Heart right ventricle (tissue), 16 donors: Measurements from ENCODE around the gene SLC28A3. TPM values are rescaled to one million over a fixed set of nuclear protein-coding genes. Genes with fewer than 3 reads are reported as not detected.

Experiments
- ATAC-seq, 8 donors: fragments of 200-7000 bp; cut with Tn5 transposase; one replicate each; pipeline ENCODE4 v1.9.1; 2020; ENCODE audit warnings: mild to moderate bottlenecking in 8 of 8, moderate library complexity in 8 of 8, moderate number of reproducible peaks in 1 of 8
- DNase-seq, 2 donors: peaks; one replicate each; pipeline ENCODE4 v3.0.0-alpha.2; 2020
- H3K27ac ChIP-seq, 10 donors: fragments of 200-600 bp; sonication (generic) in 2 of 10; one replicate each; pipeline versions ENCODE4 v1.5.0 to v1.8.0; 2020 to 2022; ENCODE audit warnings: mild to moderate bottlenecking in 3 of 10
- H3K27me3 ChIP-seq, 7 donors: fragments of 200-600 bp; one replicate each; pipeline ENCODE4 v1.8.0; 2021 to 2022; ENCODE audit warnings: mild to moderate bottlenecking in 2 of 7
- H3K36me3 ChIP-seq, 9 donors: fragments of 200-600 bp; sonication (generic) in 1 of 9; one replicate each; pipeline versions ENCODE4 v1.5.0 to v1.8.0; 2020 to 2022; ENCODE audit warnings: mild to moderate bottlenecking in 2 of 9
- H3K4me1 ChIP-seq, 9 donors: fragments of 200-600 bp; sonication (generic) in 1 of 9; one replicate each; pipeline versions ENCODE4 v1.5.0 to v1.8.0; 2020 to 2022; ENCODE audit warnings: mild to moderate bottlenecking in 4 of 9
- H3K4me3 ChIP-seq, 10 donors: fragments of 200-600 bp; sonication (generic) in 2 of 10; one replicate each; pipeline versions ENCODE4 v1.5.0 to v1.8.0; 2020 to 2022; ENCODE audit warnings: mild to moderate bottlenecking in 7 of 10, moderate library complexity in 2 of 10
- H3K9me3 ChIP-seq, 11 donors: fragments of 200-600 bp in 10 of 11; sonication (generic) in 2 of 11; one replicate each; pipeline versions ENCODE4 v1.5.0 to v1.8.0; 2013 to 2022; ENCODE audit warnings: mild to moderate bottlenecking in 2 of 11, control low read depth in 1 of 11, moderate library complexity in 1 of 11
- WGBS, 2 donors: extraction: QIAGEN DNeasy Blood & Tissue Kit; methylation state at CpG; one replicate each; pipeline ENCODE4 v1.1.7; 2013; ENCODE audit warnings: inconsistent platforms in 1 of 2; 5-methylcytosine and 5-hydroxymethylcytosine counted together
- intact Hi-C, 10 donors: fragments of 100-400 bp; cut with DNase I; formaldehyde crosslinking; loops; one replicate each; pipeline versions ENCODE4 v1.11.1 to v1.14.2; 2022
- polyA plus RNA-seq, 2 donors: library from polyadenylated mRNA; stranded (reverse); fragments of 200-250 nt; gene quantifications; one replicate each; pipeline ENCODE4 v1.2.3, GENCODE V29; 2013
- total RNA-seq, 10 donors: library from RNA; stranded (reverse); fragmentation: NEBNext Ultra II Directional in 3 of 10; extraction: Animal tissue kit (Norgen Biotek cat#: 25700) in 3 of 10; gene quantifications; one replicate each; pipeline versions ENCODE4 v1.2.1 to v1.2.4, GENCODE V29; 2021 to 2023
- TF ChIP-seq, protein P1 (sequence below), 9 donors: fragments of 200-600 bp; sonication (generic) in 2 of 9; IDR thresholded peaks; one replicate each; pipeline versions ENCODE4 v1.5.0 to v1.8.0; 2021 to 2022; ENCODE audit warnings: antibody characterized with exemption in 9 of 9, mild to moderate bottlenecking in 5 of 9, moderate library complexity in 1 of 9
- donor health status: Arrhythmogenic right ventricular cardiomyopathy.
- donor health status: ischemic (EF 13 %, LVEDD 7.1; RV severe dilation, severe dysfunction).
- donor health status: healthy with polysubstance abuse.
- donor health status: DM: no; HTN: yes; CAD: no.
- donor health status: DM: no; HTN: no; CAD: no.
- donor health status: ischemic (EF 25% LVEDD 6.9; RV normal size, moderate dysfunction).
- donor health status: ischemic (EF 25% LVEDD 5.7; RV mildly dilated, moderate dysfunction).
- donor health status: healthy.
- donor health status: DM: yes; HTN: yes; CAD: no.
- donor health status: Ischemic cardiomyopathy.
- donor health status: ischemic (EF 35%, LVEDD 5.7; RV mildly dilated, moderate dysfunction).
- donor health status: nonischemic (EF 11% LVEDD 7.7; RV severe dilation, severe dysfunction).
- donor health status: DM: yes; HTN: yes; CAD: no.
- donor health status: PGD.
- donor health status: ischemic (EF 29% LVEDD 5.4; RV normal size, mild dysfunction).
- donor health status: nonischemic (EF 23%, LVEDD 6.1; RV moderate dilation, normal function).

The SLC28A3 gene
- total and polyA plus RNA-seq, 12 donors = 0.01 to 0.65 (median 0.18) TPM; not detected in 1

DNA sequence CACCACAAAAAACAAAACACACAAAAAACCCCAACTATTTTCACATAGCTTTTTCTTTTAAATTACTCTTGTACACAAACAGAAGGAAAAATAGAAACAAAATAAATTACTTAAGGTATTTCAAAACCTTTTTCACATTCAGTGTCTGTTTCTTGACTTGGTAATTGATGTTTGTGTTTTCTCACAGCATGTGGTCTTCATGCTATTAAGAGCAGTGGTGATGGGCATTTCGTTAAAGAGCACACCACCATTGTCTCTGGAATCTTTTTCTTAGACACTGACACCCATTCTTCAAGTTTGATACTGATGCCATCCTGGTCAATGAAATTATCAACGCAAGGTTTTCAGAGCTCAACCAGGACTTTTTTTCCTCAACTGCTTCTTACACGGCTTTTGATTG, 63.8 kb downstream of the SLC28A3 start:
- Histone ChIP-seq H3K27ac (no peak overlapping the region), H3K4me1 (no peaks in the 10 kb centered on the region), H3K27me3 (peaks cover 0 to 12% (median 6%) of the 10 kb centered on the region in 7 donors), H3K4me3 (no peak overlapping the region), H3K9me3 (no peaks in the 10 kb centered on the region), H3K36me3 (no peaks in the 10 kb centered on the region)
- 91 to 92% methylated on average over 3 of the region's 3 CpGs for WGBS, 2 donors
- intact Hi-C loops = no loop called here
- DNase-seq (no peak), ATAC-seq (no peak)
- TF ChIP-seq, protein P1, sequence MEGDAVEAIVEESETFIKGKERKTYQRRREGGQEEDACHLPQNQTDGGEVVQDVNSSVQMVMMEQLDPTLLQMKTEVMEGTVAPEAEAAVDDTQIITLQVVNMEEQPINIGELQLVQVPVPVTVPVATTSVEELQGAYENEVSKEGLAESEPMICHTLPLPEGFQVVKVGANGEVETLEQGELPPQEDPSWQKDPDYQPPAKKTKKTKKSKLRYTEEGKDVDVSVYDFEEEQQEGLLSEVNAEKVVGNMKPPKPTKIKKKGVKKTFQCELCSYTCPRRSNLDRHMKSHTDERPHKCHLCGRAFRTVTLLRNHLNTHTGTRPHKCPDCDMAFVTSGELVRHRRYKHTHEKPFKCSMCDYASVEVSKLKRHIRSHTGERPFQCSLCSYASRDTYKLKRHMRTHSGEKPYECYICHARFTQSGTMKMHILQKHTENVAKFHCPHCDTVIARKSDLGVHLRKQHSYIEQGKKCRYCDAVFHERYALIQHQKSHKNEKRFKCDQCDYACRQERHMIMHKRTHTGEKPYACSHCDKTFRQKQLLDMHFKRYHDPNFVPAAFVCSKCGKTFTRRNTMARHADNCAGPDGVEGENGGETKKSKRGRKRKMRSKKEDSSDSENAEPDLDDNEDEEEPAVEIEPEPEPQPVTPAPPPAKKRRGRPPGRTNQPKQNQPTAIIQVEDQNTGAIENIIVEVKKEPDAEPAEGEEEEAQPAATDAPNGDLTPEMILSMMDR (IDR thresholded peaks at IDR 0.05) = no peak

- ATAC-seq = peak in 1 of 8 donors; percentile 31
- peak overlapping the region in 8 of 10 donors; percentile 8 to 48 (median 30) for H3K4me3 ChIP-seq
- WGBS, 2 donors = 63 to 70% methylated on average over 19 of the region's 19 CpGs
- peaks cover 0 to 21% (median 7%) of the 10 kb centered on the region in 7 donors for H3K27me3 ChIP-seq
- peak overlapping the region in 1 of 10 donors; percentile 39 for H3K27ac ChIP-seq
- peaks cover 0 to 8% (median 0%) of the 10 kb centered on the region in 9 donors for H3K4me1 ChIP-seq
- intact Hi-C loops = no loop called here
- H3K9me3 ChIP-seq = no peaks in the 10 kb centered on the region
- TF ChIP-seq, protein P1 (IDR thresholded peaks at IDR 0.05) = no peak
- no peaks in the 10 kb centered on the region for H3K36me3 ChIP-seq
- DNase-seq = no peak
Observed at GRCh38 chr9:84271921-84272556, 68.5 kb downstream of the SLC28A3 start.

- Histone ChIP-seq H3K4me1 (peaks cover 0 to 8% (median 0%) of the 10 kb centered on the region in 9 donors), H3K4me3 (peak overlapping the region in 8 of 10 donors; percentile 8 to 48 (median 30)), H3K36me3 (no peaks in the 10 kb centered on the region), H3K27ac (peak overlapping the region in 1 of 10 donors; percentile 39), H3K9me3 (no peaks in the 10 kb centered on the region), H3K27me3 (peaks cover 0 to 21% (median 7%) of the 10 kb centered on the region in 7 donors)
- intact Hi-C loops = no loop called here
- peak in 5 of 8 donors; percentile 52 to 96 (median 62) for ATAC-seq
- TF ChIP-seq, protein P1 (IDR thresholded peaks at IDR 0.05) = no peak
- DNase-seq = peak; percentile 16 to 22
- WGBS, 2 donors = 19 to 25% methylated on average over 17 of the region's 17 CpGs
Observed at GRCh38 chr9:84271531-84271900, 69.0 kb downstream of the SLC28A3 start.

DNA sequence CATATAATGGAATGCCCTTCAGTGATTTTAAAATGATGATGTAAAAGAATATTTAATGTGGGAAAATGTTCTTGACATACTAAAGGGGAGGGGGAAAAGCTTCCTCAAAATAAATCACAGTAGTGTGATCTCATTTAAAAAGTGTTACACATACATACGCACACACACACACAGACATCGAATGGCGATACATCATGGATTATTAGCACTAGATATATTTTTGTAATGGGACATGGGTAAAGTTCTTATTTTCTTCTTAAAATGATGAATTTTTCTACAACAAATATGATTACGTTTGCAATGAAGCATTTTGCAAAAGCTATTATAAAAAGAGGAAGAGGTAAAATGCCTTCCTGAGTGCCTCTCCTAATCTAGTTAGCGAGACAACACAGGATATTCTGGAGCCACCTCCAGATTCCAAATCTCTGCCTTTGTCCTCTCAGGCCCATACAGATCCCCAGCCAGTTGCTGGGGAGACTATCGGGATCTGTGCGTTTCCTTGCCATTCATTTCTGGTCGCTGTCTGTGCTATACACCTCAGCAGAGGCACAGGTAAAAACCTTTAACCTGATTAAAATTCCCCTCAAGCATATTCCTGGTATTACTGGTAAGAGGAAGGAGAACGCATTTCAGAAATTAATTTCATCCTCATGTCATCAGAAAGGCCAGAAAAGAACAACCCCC, 69.6 kb downstream of the SLC28A3 start:
- whole genome bisulfite sequencing, 2 donors = 58 to 62% methylated on average over 9 of the region's 9 CpGs
- TF ChIP-seq, protein P1 (IDR thresholded peaks at IDR 0.05) = no peak
- H3K4me3 ChIP-seq = peak overlapping the region in 3 of 10 donors; percentile 34 to 48 (median 34)

More for the DNA sequence above, 69.6 kb downstream of the SLC28A3 start:
- peaks cover 0 to 21% (median 7%) of the 10 kb centered on the region in 7 donors for H3K27me3 ChIP-seq
- no peak overlapping the region for H3K27ac ChIP-seq
- ATAC-seq (no peak), DNase-seq (no peak)
- no peaks in the 10 kb centered on the region for H3K36me3 ChIP-seq
- peaks cover 0 to 8% (median 0%) of the 10 kb centered on the region in 9 donors for H3K4me1 ChIP-seq
- H3K9me3 ChIP-seq = no peaks in the 10 kb centered on the region
- intact Hi-C loops = no loop called here
